ENCODE results near the gene TM6SF1. TPM values are rescaled to one million over a fixed set of nuclear protein-coding genes. Genes with fewer than 3 reads are reported as not detected.

TM6SF1 gene
- total and polyA plus RNA-seq, 2 of the 8 experiments (the other 6 are each of a cell fraction or from before 2014, with no cell fraction given), result 0.74 to 1.0 TPM

DNA sequence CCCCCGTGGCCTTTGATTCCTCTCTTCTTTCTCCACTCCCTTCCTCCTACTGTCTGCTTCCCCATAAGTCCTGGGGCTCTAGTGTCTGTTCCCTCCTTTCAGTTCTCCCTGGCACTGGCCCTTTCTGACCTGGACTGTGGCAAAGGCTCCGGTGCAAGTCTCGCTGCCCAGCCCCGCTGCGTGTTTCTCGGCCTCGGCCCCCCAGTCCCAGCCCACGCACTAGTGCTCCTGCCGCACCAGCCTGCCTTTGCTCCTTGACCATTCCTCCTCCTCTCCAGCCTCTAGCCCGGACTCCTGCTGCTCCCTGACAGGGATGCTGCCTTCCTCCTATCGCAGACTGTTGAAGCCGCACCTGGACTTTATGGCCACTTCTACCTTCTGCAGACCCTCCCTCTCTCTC lies 2.1 kb downstream of the TM6SF1 start:
- H2BK15ac ChIP-seq (ENCODE audit: low read length), result no peak overlapping the region
- no peaks in the 10 kb centered on the region for H3K79me2 ChIP-seq (ENCODE audit: control insufficient read depth in 1 of 2, insufficient read depth in 2 of 2, low read length in 2 of 2)
- CTCF ChIA-PET (ENCODE audit: partially characterized antibody), result interaction anchor here (0.8 to 1.1 kb wide), 2 partner anchors 10 to 98 kb away, joined by 4 to 7 read pairs; partner anchors contain the start of gene C15orf40
- POLR2A ChIA-PET (ENCODE audit: partially characterized antibody), result interaction anchor here (1.4 kb wide), 1 partner anchor 11 kb away, joined by 4 read pairs; no protein-coding TSS in a partner anchor
- no peak overlapping the region for H3K4ac ChIP-seq (replicated peaks; ENCODE audit: insufficient read length, low read depth, low read length)
- H4K20me1 ChIP-seq (replicated peaks in 1 of 2; ENCODE audit: control insufficient read depth in 1 of 2, insufficient read depth in 2 of 2, low read length in 2 of 2), result peaks cover 0 to 5% of the 10 kb centered on the region in 2 experiments
- no peak overlapping the region for H4K91ac ChIP-seq (replicated peaks; ENCODE audit: insufficient read length, low read length)
- H3K4me2 ChIP-seq (ENCODE audit: insufficient read depth in 1 of 2, low read depth in 2 of 2, low read length in 2 of 2), result no peak overlapping the region; a peak in 1 of 4 replicates
- H3K27ac ChIP-seq (ENCODE audit: low read depth, low read length), result no peak overlapping the region
- no peak overlapping the region for H2BK12ac ChIP-seq (ENCODE audit: low read depth, low read length)
- H3K56ac ChIP-seq (replicated peaks; ENCODE audit: insufficient read length, low read depth, low read length), result no peak overlapping the region
- H3K9me3 ChIP-seq (ENCODE audit: insufficient read depth in 2 of 2, low read depth in 1 of 2, low read length in 1 of 2), result no peaks in the 10 kb centered on the region
- no peak overlapping the region for H2BK120ac ChIP-seq (replicated peaks; ENCODE audit: low read depth, low read length)
- WGBS, 2 experiments (ENCODE audit: extremely low coverage in 1 of 2, insufficient coverage in 1 of 2, insufficient read length in 1 of 2, insufficient replicate concordance in 2 of 2, low coverage in 1 of 2, low lambda C conversion rate in 2 of 2, missing lambda C conversion rate in 1 of 2), result 90% methylated on average over 12 of the region's 12 CpGs; no CpG with 5 or more reads in 1 of the 2 experiments
- H4K5ac ChIP-seq (ENCODE audit: insufficient read length, low read depth, low read length), result no peak overlapping the region
- no peak overlapping the region for H3K14ac ChIP-seq (ENCODE audit: insufficient read length)
- H3K4me1 ChIP-seq (replicated peaks in 1 of 4; ENCODE audit: control insufficient read depth in 3 of 4, insufficient read depth in 4 of 4, low read length in 3 of 4), result peaks cover 0 to 9% (median 4%) of the 10 kb centered on the region in 4 experiments; a peak in 3 of 7 replicates
- no peak overlapping the region for H4K8ac ChIP-seq (ENCODE audit: extremely low read depth, insufficient read depth, low read length)
- H2AK5ac ChIP-seq (ENCODE audit: low read depth, low read length), result no peak overlapping the region
- no peak overlapping the region for H3K23ac ChIP-seq (ENCODE audit: insufficient read length)
- H2BK5ac ChIP-seq (ENCODE audit: low read depth, low read length), result no peak overlapping the region
- DNase-seq (ENCODE audit: low read depth in 1 of 2, low spot score in 2 of 2) (no peak), FAIRE-seq (no peak)
- no peak overlapping the region for H3K4me3 ChIP-seq (ENCODE audit: extremely low read depth in 1 of 4, insufficient read depth in 2 of 4, low read depth in 3 of 4, low read length in 4 of 4)
- peaks cover 13% of the 10 kb centered on the region; the same call in 1 of the 2 replicates for H3K23me2 ChIP-seq (ENCODE audit: low read depth, low read length)
- H2BK20ac ChIP-seq (ENCODE audit: low read length), result no peak overlapping the region
- H3K36me3 ChIP-seq (ENCODE audit: control insufficient read depth in 2 of 4, insufficient read depth in 4 of 4, low read length in 3 of 4), result no peaks in the 10 kb centered on the region
- no peaks in the 10 kb centered on the region for H3K79me1 ChIP-seq (ENCODE audit: low read depth, low read length)
- H2AFZ ChIP-seq (ENCODE audit: low read length), result no peak overlapping the region
- H3K18ac ChIP-seq (ENCODE audit: extremely low read depth, low read length), result no peak overlapping the region; the same call in 1 of the 2 replicates
- no peak overlapping the region for H3K9ac ChIP-seq (replicated peaks in 1 of 4; ENCODE audit: extremely low read depth in 1 of 4, low read depth in 3 of 4, low read length in 3 of 4)
- peaks cover 0 to 34% (median 25%) of the 10 kb centered on the region in 4 experiments; a peak in 6 of 7 replicates for H3K27me3 ChIP-seq (replicated peaks in 1 of 4; ENCODE audit: control insufficient read depth in 3 of 4, extremely low read depth in 1 of 4, insufficient read depth in 3 of 4, low read length in 3 of 4)
- TF ChIP-seq SUZ12 (IDR thresholded peaks at IDR 0.05; ENCODE audit: low read length) (no peak), SIN3A (conservative IDR thresholded peaks at IDR 0.05 in 1 of 2, IDR thresholded peaks at IDR 0.05 in 1 of 2; ENCODE audit: low read depth in 1 of 2, low read length in 2 of 2) (no peak), TBP (IDR thresholded peaks at IDR 0.05; ENCODE audit: low read depth, low read length) (no peak), SRF (IDR thresholded peaks at IDR 0.05; ENCODE audit: low read depth, low read length) (no peak), CBX5 (IDR thresholded peaks at IDR 0.05; ENCODE audit: low read depth, low read length) (no peak), CBX8 (IDR thresholded peaks at IDR 0.05; ENCODE audit: borderline replicate concordance, low read depth, low read length) (no peak), EGR1 (IDR thresholded peaks at IDR 0.05; ENCODE audit: borderline replicate concordance, low read depth, low read length) (no peak), JUN (IDR thresholded peaks at IDR 0.05; ENCODE audit: low read depth, low read length) (no peak), YY1 (IDR thresholded peaks at IDR 0.05; ENCODE audit: low read depth, low read length) (no peak), RAD21 (IDR thresholded peaks at IDR 0.05 in 1 of 2, conservative IDR thresholded peaks at IDR 0.05 in 1 of 2; ENCODE audit: low read depth in 2 of 2, low read length in 2 of 2) (no peak), SIX5 (IDR thresholded peaks at IDR 0.05; ENCODE audit: low read depth, low read length) (no peak), CHD1 (IDR thresholded peaks at IDR 0.05; ENCODE audit: low read depth, low read length) (no peak), RBBP5 (IDR thresholded peaks at IDR 0.05; ENCODE audit: borderline replicate concordance, low read depth, low read length) (no peak)
- TF ChIP-seq, protein P1, sequence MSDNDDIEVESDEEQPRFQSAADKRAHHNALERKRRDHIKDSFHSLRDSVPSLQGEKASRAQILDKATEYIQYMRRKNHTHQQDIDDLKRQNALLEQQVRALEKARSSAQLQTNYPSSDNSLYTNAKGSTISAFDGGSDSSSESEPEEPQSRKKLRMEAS (IDR thresholded peaks at IDR 0.05), result no peak

Data from H1 (cell line).